Transverse colon (tissue), 4 donors: ENCODE measurements around the gene E2F4. TPM values are rescaled to one million over a fixed set of nuclear protein-coding genes. Genes with fewer than 3 reads are reported as not detected.
A peak's percentile ranks its signal among the peaks of the same experiment; 100 is the strongest.

ENCODE experiments used
- DNase-seq: peaks from one replicate; pipeline ENCODE4 v3.0.0-alpha.2; 2019
- H3K27ac ChIP-seq, 4 donors: fragments of 200-600 bp; sonication (generic); 2 replicates each; pipeline ENCODE4 v1.5.1; 2016 to 2018; ENCODE audit warnings: inconsistent platforms in 4 of 4
- H3K27me3 ChIP-seq: fragments of 200-600 bp; sonication (generic); 2 replicates; pipeline ENCODE4 v1.5.1; 2017; ENCODE audit warnings: inconsistent platforms
- H3K36me3 ChIP-seq, 4 donors: fragments of 200-600 bp; sonication (generic); 2 replicates each; pipeline ENCODE4 v1.5.1; 2017 to 2019; ENCODE audit warnings: inconsistent platforms in 4 of 4
- H3K4me1 ChIP-seq, 4 donors: fragments of 200-600 bp; sonication (generic); 2 replicates each; pipeline ENCODE4 v1.5.1; 2017 to 2020; ENCODE audit warnings: inconsistent platforms in 4 of 4
- H3K4me3 ChIP-seq, 4 donors: fragments of 200-600 bp; sonication (generic); 1 replicate in 1 of 4; 2 replicates in 3 of 4; pipeline versions ENCODE4 v1.5.1 to v1.6.1; 2017 to 2019; ENCODE audit warnings: inconsistent platforms in 4 of 4
- H3K9me3 ChIP-seq, 2 donors: fragments of 200-600 bp; sonication (generic); 2 replicates each; pipeline ENCODE4 v1.5.1; 2017 to 2019; ENCODE audit warnings: inconsistent platforms in 2 of 2
- CTCF ChIP-seq, 5 experiments: fragments of 200-600 bp in 3 of 5; fragments of 450-650 bp in 2 of 5; sonication (generic) in 3 of 5; IDR thresholded peaks; 1 replicate in 2 of 5; 2 replicates in 3 of 5; pipeline ENCODE4 v1.5.1; 2016 to 2017; ENCODE audit warnings: antibody characterized with exemption in 5 of 5, inconsistent platforms in 3 of 5, mild to moderate bottlenecking in 2 of 5, moderate library complexity in 1 of 5
- EP300 ChIP-seq: sonication (generic); formaldehyde crosslinking; IDR thresholded peaks from one replicate; pipeline ENCODE4 v1.6.1; 2017; ENCODE audit warnings: antibody characterized with exemption, low read depth
- POLR2A ChIP-seq: fragments of 450-650 bp; IDR thresholded peaks from one replicate; pipeline ENCODE4 v1.6.1; 2016; ENCODE audit warnings: antibody characterized with exemption, mild to moderate bottlenecking, moderate library complexity
- POLR2AphosphoS5 ChIP-seq, 3 donors: sonication (generic); formaldehyde crosslinking; IDR thresholded peaks; one replicate each; pipeline ENCODE4 v1.6.1; 2016; ENCODE audit warnings: antibody characterized with exemption in 3 of 3
- WGBS, 2 donors: methylation state at CpG; one replicate each; pipeline ENCODE4 v1.1.5; 2018; ENCODE audit warnings: low coverage in 1 of 2; 5-methylcytosine and 5-hydroxymethylcytosine counted together
- in situ Hi-C, 4 donors: fragments of 200-750 bp; cut with MboI; loops; one replicate each; pipeline versions ENCODE4 v1.15.0 to v1.15.1; 2017; ENCODE audit warnings: low sequenced_read_pairs in 3 of 4, low pct_ligation_motif_present in 1 of 4, low pct_unique_long_range_greater_than_20kb in 1 of 4
- intact Hi-C: fragments of 100-400 bp; cut with DNase I; formaldehyde crosslinking; loops from one replicate; pipeline ENCODE4 v1.15.1; 2023; ENCODE audit warnings: low total_unique reads
- total RNA-seq, 4 donors: library from RNA; depleted of rRNA; stranded (reverse); fragments of >200 nt; gene quantifications; one replicate each; pipeline ENCODE4 v1.1.0, GENCODE V29; 2016

Gene E2F4
- total RNA-seq, 4 donors from 2014 or later: 97.5 to 224 (median 159) TPM

DNA sequence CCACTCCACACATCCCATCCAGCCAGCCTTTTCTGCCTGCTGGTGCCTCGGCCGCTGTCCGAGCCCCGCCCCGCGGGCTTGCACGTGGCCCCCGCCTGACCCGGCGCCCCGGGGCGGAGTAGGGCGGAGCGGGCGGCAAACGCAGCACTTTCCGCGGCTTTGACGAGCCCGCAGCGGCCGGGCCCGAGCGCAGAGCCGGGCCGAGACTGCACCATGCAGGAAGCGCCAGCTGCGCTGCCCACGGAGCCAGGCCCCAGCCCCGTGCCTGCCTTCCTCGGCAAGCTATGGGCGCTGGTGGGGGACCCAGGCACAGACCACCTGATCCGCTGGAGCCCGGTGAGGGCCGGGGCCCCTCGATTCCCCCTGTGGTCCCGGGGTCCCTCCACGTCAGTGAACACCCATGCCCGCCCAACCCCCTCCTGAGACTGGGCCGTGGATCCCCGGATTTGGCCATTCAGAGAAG is 27.3 kb upstream of the E2F4 start, which contains the start of gene HSF4:
Gene HSF4 (plus strand): TSS at position 147 of the 463 bp plus-strand sequence. CDS start 67 bp downstream, at position 214.
- Histone ChIP-seq H3K27me3 (peaks cover 56% of the 10 kb centered on the region), H3K4me1 (peaks cover 19 to 65% (median 48%) of the 10 kb centered on the region in 4 donors), H3K27ac (peak within 1 kb of the TSS; percentile 11 to 72 (median 58)), H3K4me3 (peak within 1 kb of the TSS in 3 of 4 donors; percentile 12 to 38 (median 29)), H3K36me3 (no peaks in the 10 kb centered on the region), H3K9me3 (no peaks in the 10 kb centered on the region)
- peak; percentile 7 for TF ChIP-seq POLR2A
- peak in 2 of 3 donors; percentile 17 to 32 for TF ChIP-seq POLR2AphosphoS5 (IDR thresholded peaks at IDR 0.05)
- no peak for TF ChIP-seq CTCF (IDR thresholded peaks at IDR 0.05)
- TF ChIP-seq EP300: no peak
- peak; percentile 79 for DNase-seq
- 4% methylated on average over 22 of the region's 41 CpGs; no CpG with 5 or more reads in 1 of the 2 donors for WGBS, 2 donors
- in situ Hi-C loops: loop anchor here in 2 of 4 donors (25.0 kb wide), 2 partner anchors 177 to 202 kb away; partner anchors contain the start of genes CES3 (in 1 of the 2) and CES4A (in 1 of the 2)
- intact Hi-C loops: no loop called here

- Histone ChIP-seq H3K9me3 (no peaks in the 10 kb centered on the region), H3K27me3 (peaks cover 56% of the 10 kb centered on the region), H3K4me1 (peaks cover 23 to 71% (median 54%) of the 10 kb centered on the region in 4 donors), H3K27ac (peak overlapping the region; percentile 11 to 72 (median 50)), H3K36me3 (no peaks in the 10 kb centered on the region), H3K4me3 (peak overlapping the region in 1 of 4 donors; percentile 38)
- in situ Hi-C loops (loop anchor here in 2 of 4 donors (25.0 kb wide), 2 partner anchors 178 to 203 kb away; partner anchors contain the start of genes CES3 (in 1 of the 2) and CES4A (in 1 of the 2)), intact Hi-C loops (no loop called here)
- WGBS, 2 donors: 29% methylated on average over 53 of the region's 85 CpGs; no CpG with 5 or more reads in 1 of the 2 donors
- DNase-seq: no peak
- peak; percentile 9 for TF ChIP-seq POLR2A
- TF ChIP-seq CTCF (IDR thresholded peaks at IDR 0.05): no peak
These were observed 26.6 kb upstream of the E2F4 start for GRCh38 chr16:67165121-67166078.

DNA sequence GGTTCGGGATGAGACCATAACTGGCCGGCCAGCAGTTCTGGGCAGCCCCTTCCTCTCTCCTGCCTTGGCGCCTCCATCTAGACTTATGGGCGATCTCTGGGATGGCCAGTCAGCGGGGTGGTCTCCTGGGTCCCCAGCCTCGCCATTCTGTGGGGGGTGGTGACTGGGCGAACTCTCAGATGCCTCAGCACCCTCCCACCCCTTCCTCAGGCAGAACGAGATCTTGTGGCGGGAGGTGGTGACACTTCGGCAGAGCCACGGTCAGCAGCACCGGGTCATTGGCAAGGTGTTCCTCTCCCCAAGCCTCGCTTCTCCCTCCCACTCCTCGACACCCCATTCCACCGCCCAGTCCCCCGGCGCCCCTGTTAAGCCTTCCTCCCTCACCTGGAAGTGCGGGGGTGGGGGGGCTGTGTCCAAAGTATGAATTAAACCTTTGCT is 25.8 kb upstream of the E2F4 start:
- in situ Hi-C loops (loop anchor here in 2 of 4 donors (25.0 kb wide), 2 partner anchors 179 to 204 kb away; partner anchors contain the start of genes CES3 (in 1 of the 2) and CES4A (in 1 of the 2)), intact Hi-C loops (no loop called here)
- DNase-seq: no peak
- no peak overlapping the region for H3K4me3 ChIP-seq
- no peak overlapping the region for H3K27ac ChIP-seq
- peaks cover 56% of the 10 kb centered on the region for H3K27me3 ChIP-seq
- H3K9me3 ChIP-seq: no peaks in the 10 kb centered on the region
- no peaks in the 10 kb centered on the region for H3K36me3 ChIP-seq
- 48% methylated on average over 17 of the region's 18 CpGs; no CpG with 5 or more reads in 1 of the 2 donors for WGBS, 2 donors
- H3K4me1 ChIP-seq: peaks cover 22 to 73% (median 55%) of the 10 kb centered on the region in 4 donors
- TF ChIP-seq CTCF (IDR thresholded peaks at IDR 0.05) (no peak), EP300 (no peak), POLR2A (no peak), POLR2AphosphoS5 (IDR thresholded peaks at IDR 0.05) (no peak)
